GM12878 (cell line): ENCODE results near the gene ALX1. TPM values are rescaled to one million over a fixed set of nuclear protein-coding genes. Genes with fewer than 3 reads are reported as not detected.

Source experiments
- ATAC-seq: fragments of 200-7000 bp; cut with Tn5 transposase; 3 replicates; pipeline ENCODE4 v1.9.1; 2020; ENCODE audit warnings: mild to moderate bottlenecking, moderate library complexity
- Bru-seq: library from RNA; stranded (reverse); fragments of 400-500 nt; gene quantifications from one replicate; lab custom pipeline; 2021; lab: Mats Ljungman, UMichigan
- BruChase-seq, 2 experiments: library from RNA; stranded (reverse); fragments of 400-500 nt; gene quantifications; one replicate each; lab custom pipeline; 2021; lab: Mats Ljungman, UMichigan
- BruUV-seq: library from RNA; stranded (reverse); fragments of 400-500 nt; replicated peaks from 2 replicates; lab custom pipeline; 2021; lab: Mats Ljungman, UMichigan
- CTCF ChIA-PET: fragments of 300-600 bp; sonication (Branson Sonifier 250); formaldehyde crosslinking; extraction: SDS; loops from one replicate; lab custom pipeline; 2021; ENCODE audit warnings: inconsistent platforms; lab: Yijun Ruan, JAX
- POLR2A ChIA-PET: fragments of 350-600 bp; formaldehyde crosslinking; extraction: SDS; loops from one replicate; lab custom pipeline; 2021; ENCODE audit warnings: inconsistent platforms; lab: Charles Lee
- RAD21 ChIA-PET: fragments of 300-600 bp; sonication (Branson Sonifier 250); formaldehyde crosslinking; loops from one replicate; lab custom pipeline; 2023; ENCODE audit warnings: antibody characterized with exemption; ENCODE audit not compliant: unreplicated experiment; lab: Charles Lee
- SMC1A ChIA-PET: fragments of 300-600 bp; sonication (Branson Sonifier 250); formaldehyde crosslinking; loops from one replicate; lab custom pipeline; 2023; ENCODE audit not compliant: unreplicated experiment, uncharacterized antibody; lab: Charles Lee
- DNase-seq: peaks from one replicate; pipeline ENCODE4 v3.0.0-alpha.2; 2011; ENCODE audit warnings: low read depth, low spot score
- FAIRE-seq: peaks from 3 replicates; lab custom pipeline; 2011; peaks lifted over from hg19 to GRCh38; lab: Jason Lieb, UNC
- H2AFZ ChIP-seq: 2 replicates; pipeline ENCODE4 v1.6.0; 2011; ENCODE audit warnings: low read depth, low read length, control low read depth; ENCODE audit not compliant: control insufficient read depth
- H3K27ac ChIP-seq: 2 replicates; pipeline ENCODE4 v1.5.1; 2011; ENCODE audit warnings: control low read depth; ENCODE audit not compliant: control insufficient read depth, insufficient read depth
- H3K27me3 ChIP-seq, 2 experiments: replicated peaks in 1 of 2; 2 replicates each; pipeline versions ENCODE4 v1.6.0 to v1.6.1; 2011; ENCODE audit warnings: low read length in 1 of 2; ENCODE audit not compliant: control insufficient read depth in 2 of 2, insufficient read depth in 2 of 2
- H3K36me3 ChIP-seq, 2 experiments: 2 replicates each; pipeline ENCODE4 v1.5.1; 2011; ENCODE audit warnings: low read length in 1 of 2; ENCODE audit not compliant: control insufficient read depth in 2 of 2, insufficient read depth in 2 of 2
- H3K4me1 ChIP-seq: 2 replicates; pipeline ENCODE4 v1.6.1; 2011; ENCODE audit warnings: mild to moderate bottlenecking, low read length, moderate library complexity, mixed read lengths; ENCODE audit not compliant: control insufficient read depth, insufficient read depth
- H3K4me2 ChIP-seq: 2 replicates; pipeline ENCODE4 v1.6.0; 2011; ENCODE audit warnings: control low read depth; ENCODE audit not compliant: control insufficient read depth, insufficient read depth
- H3K4me3 ChIP-seq: fragments of 200-600 bp; sonication (generic); 2 replicates; pipeline ENCODE4 v1.5.1; 2016
- H3K79me2 ChIP-seq: 2 replicates; pipeline ENCODE4 v1.6.0; 2011; ENCODE audit warnings: low read length; ENCODE audit not compliant: control insufficient read depth, insufficient read depth
- H3K9ac ChIP-seq: 2 replicates; pipeline ENCODE4 v1.8.0; 2011; ENCODE audit warnings: low read length, control low read depth, mixed read lengths; ENCODE audit not compliant: control insufficient read depth, insufficient read depth
- H3K9me3 ChIP-seq: replicated peaks from 3 replicates; pipeline ENCODE4 v1.5.1; 2011; ENCODE audit warnings: mild to moderate bottlenecking, low read length; ENCODE audit not compliant: control insufficient read depth, insufficient read depth
- H4K20me1 ChIP-seq: 2 replicates; pipeline ENCODE4 v1.6.0; 2011; ENCODE audit not compliant: control insufficient read depth, insufficient read depth
- CBX3 ChIP-seq: fragments of 200-600 bp; sonication (generic); IDR thresholded peaks from 2 replicates; pipeline ENCODE4 v1.6.1; 2016; ENCODE audit warnings: low read depth, borderline replicate concordance
- DPF2 ChIP-seq: fragments of 450-650 bp; IDR thresholded peaks from 2 replicates; pipeline ENCODE4 v1.6.1; 2017; ENCODE audit warnings: mild to moderate bottlenecking
- IKZF1 ChIP-seq: fragments of 450-650 bp; conservative IDR thresholded peaks from 2 replicates; pipeline ENCODE4 v1.6.1; 2017; ENCODE audit warnings: antibody characterized with exemption, mild to moderate bottlenecking
- NFIC ChIP-seq: IDR thresholded peaks from 2 replicates; pipeline ENCODE4 v1.6.1; 2012; ENCODE audit warnings: low read depth, mild to moderate bottlenecking, inconsistent platforms, low read length, moderate library complexity
- NR2C1 ChIP-seq: fragments of 450-650 bp; IDR thresholded peaks from 2 replicates; pipeline ENCODE4 v1.6.1; 2017; ENCODE audit warnings: antibody characterized with exemption, mild to moderate bottlenecking, moderate library complexity
- SUZ12 ChIP-seq: fragments of 200-600 bp; sonication (generic); IDR thresholded peaks from one replicate; pipeline ENCODE4 v1.6.1; 2018; ENCODE audit warnings: antibody characterized with exemption, mild to moderate bottlenecking; ENCODE audit not compliant: unreplicated experiment
- USF1 ChIP-seq: IDR thresholded peaks from 2 replicates; pipeline ENCODE4 v1.6.1; 2011; ENCODE audit warnings: borderline replicate concordance, low read depth, mild to moderate bottlenecking, moderate library complexity, mixed read lengths, low read length; ENCODE audit not compliant: insufficient read depth; ENCODE audit errors: extremely low read length
- WGBS: methylation state at CpG from one replicate; pipeline ENCODE4 v1.1.6; 2016; ENCODE audit warnings: low lambda C conversion rate; ENCODE audit not compliant: insufficient replicate concordance, insufficient coverage; ENCODE audit errors: missing lambda C conversion rate; 5-methylcytosine and 5-hydroxymethylcytosine counted together
- in situ Hi-C: fragments of 300-500 bp; cut with MboI; formaldehyde crosslinking; loops from 9 replicates; pipeline ENCODE4 v1.14.3; 2018; ENCODE audit warnings: mixed read lengths
- intact Hi-C: fragments of 100-400 bp; cut with micrococcal nuclease; formaldehyde crosslinking; loops from one replicate; pipeline ENCODE4 v1.14.2; 2022; ENCODE audit not compliant: unreplicated experiment
- long read RNA-seq, 2 experiments: library from polyadenylated mRNA; unstranded; transcript quantifications; one replicate each; pipeline ENCODE4 v2.0.0, GENCODE V29; 2019 to 2020
- polyA minus RNA-seq, 3 experiments: library from RNA; depleted of rRNA, polyadenylated mRNA; stranded (reverse); fragments of >200 nt; gene quantifications; 2 replicates each; pipeline ENCODE4 v1.2.3, GENCODE V29; 2011
- polyA plus RNA-seq, 11 experiments: library from polyadenylated mRNA; depleted of rRNA in 4 of 11; unstranded in 6 of 11; stranded (reverse) in 5 of 11; fragments of >200 nt; fragmentation: Nextera tagmentation in 4 of 11; fragmentation: Illumina TruSeq in 1 of 11; extraction: Ambion mirVana in 4 of 11; extraction: Trizol in 1 of 11; gene quantifications; 1 replicate in 1 of 11; 2 replicates in 10 of 11; pipeline versions ENCODE4 v1.2.1 to v1.2.3, GENCODE V29; 2011 to 2016; ENCODE audit warnings: inconsistent platforms in 2 of 11, missing spikeins in 2 of 11, low read depth in 1 of 11
- total RNA-seq, 4 experiments: library from RNA; depleted of rRNA in 3 of 4; stranded (reverse); fragments of >200 nt in 3 of 4; fragmentation: Illumina TruSeq in 1 of 4; extraction: Trizol in 1 of 4; gene quantifications; 2 replicates each; pipeline versions ENCODE4 v1.2.1 to v1.2.3, GENCODE V29; 2013 to 2021
- TF ChIP-seq, protein P1 (sequence below): fragments of 450-650 bp; IDR thresholded peaks from 2 replicates; pipeline ENCODE4 v1.6.1; 2017; ENCODE audit warnings: mild to moderate bottlenecking, moderate library complexity

ALX1 gene
- total RNA-seq (2013; cell fraction: nucleolus; rRNA removed): not detected in 2 replicates
- total RNA-seq (2014; rRNA removed): not detected in 2 replicates
- not detected in 2 replicates for total RNA-seq (2014; rRNA removed; fragmentation: Illumina TruSeq; extraction: Trizol)
- not detected in 2 replicates for total RNA-seq (2021)
- not detected for polyA plus RNA-seq (2011; ENCODE audit: low read depth)
- polyA plus RNA-seq (2011; rRNA removed): not detected in 2 replicates
- polyA plus RNA-seq (2011; cell fraction: cytosol; rRNA removed): not detected in 2 replicates
- not detected in 2 replicates for polyA plus RNA-seq (2011; cell fraction: nucleus; rRNA removed)
- not detected in 2 replicates for polyA plus RNA-seq (2012)
- not detected in 2 replicates for polyA plus RNA-seq (2014; fragmentation: Illumina TruSeq; extraction: Trizol)
- polyA plus RNA-seq (2014; fragmentation: Nextera tagmentation; extraction: Ambion mirVana): under 1 TPM in 1 of 2 experiments, not detected in 1; 0.06 TPM
- not detected in 2 replicates for polyA plus RNA-seq (2014; rRNA removed)
- not detected for polyA plus RNA-seq (2016; fragmentation: Nextera tagmentation; extraction: Ambion mirVana)
- not detected in 2 replicates for polyA minus RNA-seq (2011; rRNA and poly(A)+ RNA removed)
- polyA minus RNA-seq (2011; cell fraction: cytosol; rRNA and poly(A)+ RNA removed): 0.62 TPM in 1 of 2 replicates, not detected in the other
- polyA minus RNA-seq (2011; cell fraction: nucleus; rRNA and poly(A)+ RNA removed): not detected in 2 replicates
- Bru-seq, nascent RNA: not detected
- BruChase-seq, experiment 1, labeled RNA remaining after a 6-hour chase: not detected
- BruChase-seq, experiment 2, labeled RNA remaining after a 2-hour chase: not detected
- long read RNA-seq, experiment 1: 0 reads
- long read RNA-seq, experiment 2, partial matches to known transcripts: 0 of 1 reads
- long read RNA-seq, experiment 2, other reads (novel, unspliced or antisense): 1 of 1 reads

GRCh38 chr12:85280165-85280983 lies at the start of gene ALX1:
Gene ALX1 (plus strand): TSS chr12:85280220. CDS start chr12:85280262, 42 bp downstream.
- in situ Hi-C loops: no loop called here
- DNase-seq (no peak), ATAC-seq (no peak), FAIRE-seq (no peak)
- no TSS peak for BruUV-seq
- H3K9ac ChIP-seq: no peak within 1 kb of the TSS
- ChIA-PET POLR2A (no interaction called here), RAD21 (no interaction called here), SMC1A (interaction anchor here (0.9 kb wide), 1 partner anchor 79 kb away, joined by 3 read pairs; no protein-coding TSS in a partner anchor)
- no peaks in the 10 kb centered on the region for H3K9me3 ChIP-seq
- no peak within 1 kb of the TSS for H3K27ac ChIP-seq
- no peak within 1 kb of the TSS for H3K4me3 ChIP-seq
- H3K79me2 ChIP-seq: no peaks in the 10 kb centered on the region
- 35% methylated on average over 47 of the region's 49 CpGs for WGBS
- H3K4me2 ChIP-seq: no peak within 1 kb of the TSS
- no peaks in the 10 kb centered on the region for H4K20me1 ChIP-seq
- no peaks in the 10 kb centered on the region for H3K36me3 ChIP-seq
- TF ChIP-seq, protein P1, sequence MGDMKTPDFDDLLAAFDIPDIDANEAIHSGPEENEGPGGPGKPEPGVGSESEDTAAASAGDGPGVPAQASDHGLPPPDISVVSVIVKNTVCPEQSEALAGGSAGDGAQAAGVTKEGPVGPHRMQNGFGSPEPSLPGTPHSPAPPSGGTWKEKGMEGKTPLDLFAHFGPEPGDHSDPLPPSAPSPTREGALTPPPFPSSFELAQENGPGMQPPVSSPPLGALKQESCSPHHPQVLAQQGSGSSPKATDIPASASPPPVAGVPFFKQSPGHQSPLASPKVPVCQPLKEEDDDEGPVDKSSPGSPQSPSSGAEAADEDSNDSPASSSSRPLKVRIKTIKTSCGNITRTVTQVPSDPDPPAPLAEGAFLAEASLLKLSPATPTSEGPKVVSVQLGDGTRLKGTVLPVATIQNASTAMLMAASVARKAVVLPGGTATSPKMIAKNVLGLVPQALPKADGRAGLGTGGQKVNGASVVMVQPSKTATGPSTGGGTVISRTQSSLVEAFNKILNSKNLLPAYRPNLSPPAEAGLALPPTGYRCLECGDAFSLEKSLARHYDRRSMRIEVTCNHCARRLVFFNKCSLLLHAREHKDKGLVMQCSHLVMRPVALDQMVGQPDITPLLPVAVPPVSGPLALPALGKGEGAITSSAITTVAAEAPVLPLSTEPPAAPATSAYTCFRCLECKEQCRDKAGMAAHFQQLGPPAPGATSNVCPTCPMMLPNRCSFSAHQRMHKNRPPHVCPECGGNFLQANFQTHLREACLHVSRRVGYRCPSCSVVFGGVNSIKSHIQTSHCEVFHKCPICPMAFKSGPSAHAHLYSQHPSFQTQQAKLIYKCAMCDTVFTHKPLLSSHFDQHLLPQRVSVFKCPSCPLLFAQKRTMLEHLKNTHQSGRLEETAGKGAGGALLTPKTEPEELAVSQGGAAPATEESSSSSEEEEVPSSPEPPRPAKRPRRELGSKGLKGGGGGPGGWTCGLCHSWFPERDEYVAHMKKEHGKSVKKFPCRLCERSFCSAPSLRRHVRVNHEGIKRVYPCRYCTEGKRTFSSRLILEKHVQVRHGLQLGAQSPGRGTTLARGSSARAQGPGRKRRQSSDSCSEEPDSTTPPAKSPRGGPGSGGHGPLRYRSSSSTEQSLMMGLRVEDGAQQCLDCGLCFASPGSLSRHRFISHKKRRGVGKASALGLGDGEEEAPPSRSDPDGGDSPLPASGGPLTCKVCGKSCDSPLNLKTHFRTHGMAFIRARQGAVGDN: no peak
- TF ChIP-seq IKZF1: no peak
- TF ChIP-seq USF1: peak; percentile 15
- TF ChIP-seq NFIC: no peak
- peak; percentile 64 for TF ChIP-seq SUZ12
- no peak for TF ChIP-seq CBX3
- no peak for TF ChIP-seq NR2C1
- TF ChIP-seq DPF2: no peak
- TF ChIP-seq, all 136 proteins: peak for 2
- CTCF ChIA-PET: no interaction called here
- intact Hi-C loops: no loop called here
- H3K27me3 ChIP-seq: peaks cover 0 to 5% of the 10 kb centered on the region in 2 experiments; a peak in 3 of 4 replicates
- H3K4me1 ChIP-seq: no peaks in the 10 kb centered on the region
- H2AFZ ChIP-seq: no peak within 1 kb of the TSS
